ENCODE measurements around the gene GFER. TPM values are rescaled to one million over a fixed set of nuclear protein-coding genes. Genes with fewer than 3 reads are reported as not detected.

GFER gene
- polyA plus RNA-seq, 3 donors: 8.1 to 22.7 (median 22.4) TPM

DNA sequence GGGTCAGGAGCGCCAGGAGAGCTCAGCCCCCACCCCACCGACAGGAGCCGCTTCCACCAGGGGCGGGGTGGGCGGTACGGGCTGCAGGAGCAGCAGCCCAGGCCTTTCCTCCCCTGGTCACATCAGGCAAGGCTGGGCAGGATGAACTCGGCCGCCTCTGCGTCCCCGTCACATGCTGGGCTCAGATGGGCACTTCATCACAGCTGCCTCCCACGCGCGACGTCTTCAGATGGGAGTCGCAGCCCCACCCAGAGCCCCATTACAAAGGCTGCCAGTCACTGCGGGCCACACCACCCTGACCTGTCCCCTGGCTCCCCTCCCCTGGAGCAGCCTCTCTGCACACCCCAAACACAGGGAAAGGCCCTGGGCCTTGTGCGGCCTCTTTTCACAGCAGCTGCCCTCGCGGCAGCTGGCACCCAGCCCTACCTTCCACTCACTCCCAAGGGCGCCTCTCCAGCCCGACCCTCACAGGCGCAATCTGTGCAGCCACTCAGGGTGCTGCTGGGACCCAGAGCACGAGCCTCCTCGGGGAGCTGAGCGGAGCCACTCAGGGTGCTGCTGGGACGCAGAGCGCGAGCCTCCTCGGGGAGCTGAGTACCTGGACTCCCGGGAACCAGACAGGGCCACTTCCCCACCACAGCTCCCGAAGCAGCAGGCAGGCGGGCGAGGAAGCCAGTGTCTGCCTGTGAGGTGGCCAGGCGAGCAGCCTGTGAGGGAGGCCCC, 21.0 kb downstream of the GFER start:
- Histone ChIP-seq H3K27ac (ENCODE audit: low read depth in 1 of 2, low read length in 2 of 2) (no peak overlapping the region), H3K79me2 (ENCODE audit: insufficient read depth, low read length) (peaks cover 60% of the 10 kb centered on the region), H3K4me1 (ENCODE audit: control insufficient read depth in 1 of 2, insufficient read depth in 2 of 2, low read length in 2 of 2) (peaks cover 31 to 57% of the 10 kb centered on the region in 2 donors), H3K9ac (ENCODE audit: insufficient read depth, low read length, poor library complexity, severe bottlenecking) (no peak overlapping the region), H4K20me1 (ENCODE audit: insufficient read depth, low read length) (peaks cover 67% of the 10 kb centered on the region), H3K36me3 (replicated peaks in 1 of 2; ENCODE audit: control insufficient read depth in 1 of 2, insufficient read depth in 2 of 2, low read length in 2 of 2) (peaks cover 31 to 35% of the 10 kb centered on the region in 2 donors), H2AFZ (ENCODE audit: insufficient read depth, low read depth, low read length, poor library complexity, severe bottlenecking) (no peak overlapping the region), H3K27me3 (ENCODE audit: control insufficient read depth in 2 of 2, insufficient read depth in 2 of 2, low read length in 2 of 2) (no peaks in the 10 kb centered on the region), H3K4me2 (replicated peaks; ENCODE audit: extremely low read depth, low read length, poor library complexity, severe bottlenecking) (no peak overlapping the region), H3K4me3 (replicated peaks in 1 of 3; ENCODE audit: low read depth in 2 of 3, low read length in 3 of 3) (no peak overlapping the region), H3K9me3 (replicated peaks in 1 of 2; ENCODE audit: control insufficient read depth in 1 of 2, insufficient read depth in 1 of 2, low read length in 2 of 2) (no peaks in the 10 kb centered on the region)
- H3K4me3 Mint-ChIP-seq: no peak overlapping the region
- H3K9me3 Mint-ChIP-seq: peaks cover 0 to 2% (median 0%) of the 10 kb centered on the region in 7 donors
- peaks cover 43% of the 10 kb centered on the region for H3K4me1 Mint-ChIP-seq
- intact Hi-C loops (cut with micrococcal nuclease): loop anchor here (5.0 to 10.0 kb wide), 4 partner anchors 42 to 250 kb away; partner anchors contain the start of genes ECI1 (in 1 of the 2), NTHL1 (in 1 of the 2) and TSC2 (in 1 of the 2)
- no peak for DNase-seq
- peak overlapping the region in 1 of 7 donors; percentile 50 for H3K27ac Mint-ChIP-seq
- TF ChIP-seq, protein P1, sequence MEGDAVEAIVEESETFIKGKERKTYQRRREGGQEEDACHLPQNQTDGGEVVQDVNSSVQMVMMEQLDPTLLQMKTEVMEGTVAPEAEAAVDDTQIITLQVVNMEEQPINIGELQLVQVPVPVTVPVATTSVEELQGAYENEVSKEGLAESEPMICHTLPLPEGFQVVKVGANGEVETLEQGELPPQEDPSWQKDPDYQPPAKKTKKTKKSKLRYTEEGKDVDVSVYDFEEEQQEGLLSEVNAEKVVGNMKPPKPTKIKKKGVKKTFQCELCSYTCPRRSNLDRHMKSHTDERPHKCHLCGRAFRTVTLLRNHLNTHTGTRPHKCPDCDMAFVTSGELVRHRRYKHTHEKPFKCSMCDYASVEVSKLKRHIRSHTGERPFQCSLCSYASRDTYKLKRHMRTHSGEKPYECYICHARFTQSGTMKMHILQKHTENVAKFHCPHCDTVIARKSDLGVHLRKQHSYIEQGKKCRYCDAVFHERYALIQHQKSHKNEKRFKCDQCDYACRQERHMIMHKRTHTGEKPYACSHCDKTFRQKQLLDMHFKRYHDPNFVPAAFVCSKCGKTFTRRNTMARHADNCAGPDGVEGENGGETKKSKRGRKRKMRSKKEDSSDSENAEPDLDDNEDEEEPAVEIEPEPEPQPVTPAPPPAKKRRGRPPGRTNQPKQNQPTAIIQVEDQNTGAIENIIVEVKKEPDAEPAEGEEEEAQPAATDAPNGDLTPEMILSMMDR (IDR thresholded peaks at IDR 0.05): no peak
- peaks cover 21 to 36% of the 10 kb centered on the region in 2 donors for H3K36me3 Mint-ChIP-seq
- H3K27me3 Mint-ChIP-seq (ENCODE audit: low read depth in 3 of 3): peaks cover 0 to 1% (median 0%) of the 10 kb centered on the region in 3 donors
- WGBS (ENCODE audit: insufficient coverage): 69% methylated on average over 34 of the region's 34 CpGs

DNA sequence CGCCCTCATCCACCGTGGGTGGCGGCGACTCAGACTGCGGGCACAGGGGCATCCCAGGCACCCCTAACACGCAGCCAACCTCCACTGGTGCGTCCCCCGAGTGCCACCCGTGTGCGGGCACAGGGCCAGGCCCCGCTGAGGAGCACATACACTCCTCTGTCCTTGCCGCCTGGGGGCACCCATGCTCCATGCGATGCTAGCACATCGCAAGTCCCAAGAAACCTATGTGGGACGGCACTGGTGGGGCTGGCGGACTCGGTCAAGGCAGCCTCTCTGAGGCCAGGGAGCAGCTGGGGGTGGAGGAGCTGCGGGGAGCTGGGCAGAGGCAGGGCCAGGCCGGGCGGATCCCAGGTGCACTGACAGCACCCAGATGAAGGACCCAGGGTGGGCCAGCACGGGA, 21.7 kb downstream of the GFER start:
- peaks cover 60% of the 10 kb centered on the region for H3K79me2 ChIP-seq (ENCODE audit: insufficient read depth, low read length)
- no peak overlapping the region for H3K27ac ChIP-seq (ENCODE audit: low read depth in 1 of 2, low read length in 2 of 2)
- DNase-seq: peak in 2 of 3 donors; percentile 33 to 41
- H2AFZ ChIP-seq (ENCODE audit: insufficient read depth, low read depth, low read length, poor library complexity, severe bottlenecking): no peak overlapping the region
- Mint-ChIP-seq H3K27me3 (ENCODE audit: low read depth in 3 of 3) (peaks cover 0 to 1% (median 0%) of the 10 kb centered on the region in 3 donors), H3K9me3 (peaks cover 0 to 2% (median 0%) of the 10 kb centered on the region in 7 donors), H3K36me3 (peaks cover 20 to 29% of the 10 kb centered on the region in 2 donors), H3K27ac (peak overlapping the region in 1 of 7 donors; percentile 23), H3K4me1 (peaks cover 50% of the 10 kb centered on the region), H3K4me3 (no peak overlapping the region)
- no peak overlapping the region for H3K9ac ChIP-seq (ENCODE audit: insufficient read depth, low read length, poor library complexity, severe bottlenecking)
- no peak overlapping the region for H3K4me2 ChIP-seq (replicated peaks; ENCODE audit: extremely low read depth, low read length, poor library complexity, severe bottlenecking)
- peaks cover 26 to 29% of the 10 kb centered on the region in 2 donors for H3K36me3 ChIP-seq (replicated peaks in 1 of 2; ENCODE audit: control insufficient read depth in 1 of 2, insufficient read depth in 2 of 2, low read length in 2 of 2)
- peaks cover 38 to 64% of the 10 kb centered on the region in 2 donors for H3K4me1 ChIP-seq (ENCODE audit: control insufficient read depth in 1 of 2, insufficient read depth in 2 of 2, low read length in 2 of 2)
- peaks cover 67% of the 10 kb centered on the region for H4K20me1 ChIP-seq (ENCODE audit: insufficient read depth, low read length)
- intact Hi-C loops (cut with micrococcal nuclease): loop anchor here (5.0 to 10.0 kb wide), 4 partner anchors 42 to 249 kb away; partner anchors contain the start of genes ECI1 (in 1 of the 2), NTHL1 (in 1 of the 2) and TSC2 (in 1 of the 2)
- TF ChIP-seq, protein P1 (IDR thresholded peaks at IDR 0.05): peak; percentile 65
- no peaks in the 10 kb centered on the region for H3K9me3 ChIP-seq (replicated peaks in 1 of 2; ENCODE audit: control insufficient read depth in 1 of 2, insufficient read depth in 1 of 2, low read length in 2 of 2)
- WGBS (ENCODE audit: insufficient coverage): 34% methylated on average over 20 of the region's 21 CpGs
- H3K4me3 ChIP-seq (replicated peaks in 1 of 3; ENCODE audit: low read depth in 2 of 3, low read length in 3 of 3): no peak overlapping the region
- H3K27me3 ChIP-seq (ENCODE audit: control insufficient read depth in 2 of 2, insufficient read depth in 2 of 2, low read length in 2 of 2): no peaks in the 10 kb centered on the region
